NT2/D1 (cell line): ENCODE data around the gene FAM76B.

ENCODE experiments used
- SUZ12 ChIP-seq: IDR thresholded peaks from 2 replicates; pipeline ENCODE4 v1.6.1; 2011; ENCODE audit not compliant: insufficient read length, insufficient read depth; ENCODE audit errors: extremely low read depth
- ZNF274 ChIP-seq: IDR thresholded peaks from 2 replicates; pipeline ENCODE4 v1.6.1; 2011; ENCODE audit warnings: mild to moderate bottlenecking, low read depth, low read length

DNA sequence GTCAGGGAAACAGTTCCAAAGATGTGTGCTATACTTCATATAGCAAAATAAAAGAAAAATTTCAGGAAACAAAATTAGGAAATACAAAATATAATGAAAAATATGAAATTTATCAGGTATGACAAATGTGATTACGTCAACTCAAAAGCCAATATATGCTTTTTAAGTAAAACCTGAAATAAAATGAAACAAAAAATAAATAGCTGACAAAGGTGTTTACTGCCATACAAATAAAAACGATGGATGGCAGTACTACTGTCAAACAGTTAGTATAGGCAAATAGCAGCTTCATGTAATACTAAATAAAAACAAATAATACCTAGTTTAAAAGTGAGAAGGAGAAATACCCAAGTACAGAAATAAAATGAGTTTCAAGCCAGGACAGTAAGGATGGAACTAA is 14.4 kb upstream of the FAM76B start:
- TF ChIP-seq ZNF274 (no peak), SUZ12 (no peak)
